Small intestine (tissue), 7 donors: ENCODE data around the gene TOLLIP. TPM values are rescaled to one million over a fixed set of nuclear protein-coding genes. Genes with fewer than 3 reads are reported as not detected.
"Not testable (repeated sequence)": the region's sequence is repeated elsewhere in the genome, so short reads cannot be mapped to it uniquely, and the experiment has no call there.

Experiments
- DNase-seq, 2 donors: peaks; one replicate each; pipeline versions ENCODE4 v3.0.0 to v3.0.0-alpha.2; 2013
- FAIRE-seq: peaks from 2 replicates; lab custom pipeline; 2012; peaks lifted over from hg19 to GRCh38; lab: Jason Lieb, UNC
- H3K27ac ChIP-seq, 3 donors: one replicate each; pipeline ENCODE4 v1.5.1; 2013; ENCODE audit warnings: low read length in 2 of 3, mild to moderate bottlenecking in 2 of 3, control low read depth in 1 of 3, inconsistent platforms in 1 of 3, low read depth in 1 of 3, moderate library complexity in 1 of 3
- H3K27me3 ChIP-seq, 3 donors: one replicate each; pipeline ENCODE4 v1.6.1; 2013; ENCODE audit warnings: low read length in 3 of 3, inconsistent platforms in 1 of 3; ENCODE audit not compliant: control insufficient read depth in 3 of 3, insufficient read depth in 3 of 3
- H3K36me3 ChIP-seq, 3 donors: one replicate each; pipeline ENCODE4 v1.6.1; 2013; ENCODE audit warnings: low read length in 3 of 3, inconsistent platforms in 1 of 3, low read depth in 1 of 3, mild to moderate bottlenecking in 1 of 3, moderate library complexity in 1 of 3; ENCODE audit not compliant: control insufficient read depth in 3 of 3, insufficient read depth in 2 of 3
- H3K4me1 ChIP-seq, 3 donors: one replicate each; pipeline ENCODE4 v1.6.1; 2013; ENCODE audit warnings: low read length in 2 of 3, inconsistent platforms in 1 of 3, low read depth in 1 of 3, mild to moderate bottlenecking in 1 of 3, moderate library complexity in 1 of 3; ENCODE audit not compliant: control insufficient read depth in 3 of 3, insufficient read depth in 2 of 3
- H3K4me3 ChIP-seq, 3 donors: one replicate each; pipeline ENCODE4 v1.5.1; 2013; ENCODE audit warnings: low read length in 3 of 3, control low read depth in 1 of 3, inconsistent platforms in 1 of 3, low read depth in 1 of 3, mild to moderate bottlenecking in 1 of 3, moderate library complexity in 1 of 3
- H3K9me3 ChIP-seq, 2 donors: one replicate each; pipeline ENCODE4 v1.6.1; 2013; ENCODE audit warnings: low read depth in 1 of 2, low read length in 1 of 2; ENCODE audit not compliant: control insufficient read depth in 2 of 2, insufficient read depth in 1 of 2
- WGBS, 3 donors: extraction: QIAGEN DNeasy Blood & Tissue Kit; methylation state at CpG; one replicate each; pipeline ENCODE4 v1.1.7; 2013; 5-methylcytosine and 5-hydroxymethylcytosine counted together
- polyA plus RNA-seq, 4 donors: library from polyadenylated mRNA; stranded (reverse) in 3 of 4; unstranded in 1 of 4; fragments of 200-250 nt in 3 of 4; fragments of 120-200 nt in 1 of 4; gene quantifications; one replicate each; pipeline versions ENCODE4 v1.2.1 to v1.2.3, GENCODE V29; 2013
- donor health status: healthy with polysubstance abuse.
- donor health status: control.
- donor health status: control.
- donor health status: Bipolar disorder and iron deficiency.
- donor health status: healthy.

TOLLIP gene
- polyA plus RNA-seq, 4 donors, result 33.1 to 57.0 (median 41.0) TPM

DNA sequence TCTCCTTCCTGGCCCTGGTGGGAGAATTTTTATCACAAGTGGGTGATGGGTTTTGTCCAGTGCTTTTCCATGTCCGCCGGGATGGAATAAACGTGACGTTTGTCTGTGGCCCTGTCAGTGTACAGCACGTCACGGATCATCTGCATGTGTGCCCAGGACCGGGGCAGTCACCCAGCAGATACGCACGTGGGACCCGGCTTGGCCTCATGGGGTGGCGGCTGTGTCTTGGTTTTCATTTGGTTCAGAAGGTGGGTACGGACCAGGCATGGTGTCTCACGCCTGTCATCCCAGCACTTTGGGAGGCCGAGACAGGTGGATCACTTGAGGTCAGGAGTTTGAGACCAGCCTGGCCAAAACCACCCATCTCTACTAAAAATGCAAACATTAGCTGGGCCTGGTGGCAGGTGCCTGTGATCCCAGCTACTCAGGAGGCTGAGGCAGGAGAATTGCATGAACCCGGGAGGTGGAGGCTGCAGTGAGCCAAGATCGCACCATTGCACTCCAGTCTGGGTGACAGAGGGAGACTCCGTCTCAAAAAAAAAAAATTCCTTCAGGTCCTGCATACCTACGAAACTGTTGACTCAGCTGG is 38.1 kb upstream of the TOLLIP start:
- not testable (repeated sequence) for H3K9me3 ChIP-seq, DNase-seq, H3K36me3 ChIP-seq, H3K4me1 ChIP-seq, H3K4me3 ChIP-seq, H3K27ac ChIP-seq, FAIRE-seq
- 86 to 93% (median 87%) methylated on average over 18 of the region's 18 CpGs for WGBS, 3 donors
- peaks cover 0 to 33% (median 0%) of the 10 kb centered on the region in 3 donors for H3K27me3 ChIP-seq

DNA sequence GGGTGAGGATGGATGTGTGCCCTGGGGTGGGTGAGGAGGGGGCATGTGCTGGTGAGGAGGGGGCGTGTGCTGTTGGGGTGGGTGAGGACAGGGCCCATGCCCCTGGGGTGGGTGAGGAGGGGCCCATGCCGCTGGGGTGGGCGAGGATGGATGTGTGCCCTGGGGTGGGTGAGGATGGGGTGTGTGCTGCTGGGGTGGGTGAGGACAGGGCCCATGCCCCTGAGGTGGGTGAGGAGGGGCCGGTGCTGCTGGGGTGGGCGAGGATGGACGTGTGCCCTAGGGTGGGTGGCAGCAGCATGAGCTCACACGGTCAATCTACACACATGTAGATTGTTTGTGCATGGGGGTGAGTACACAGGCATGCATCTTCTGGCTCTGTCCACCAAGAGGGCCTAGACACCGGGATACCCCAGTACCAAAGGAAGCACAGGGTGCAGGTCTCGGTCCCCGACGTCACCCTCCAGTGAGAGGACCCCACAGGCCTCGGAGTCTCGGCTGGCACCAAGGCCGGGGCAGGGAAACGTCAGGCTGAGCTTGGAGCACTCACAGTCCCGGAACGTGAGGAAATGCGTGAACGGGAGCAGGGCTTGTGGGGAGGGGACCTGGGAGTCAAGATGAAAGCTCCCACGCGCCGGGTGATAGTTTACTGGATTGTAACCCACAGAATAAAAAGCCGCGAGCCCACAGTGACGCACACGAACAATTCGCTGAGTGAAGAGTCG is 37.4 kb upstream of the TOLLIP start:
- Histone ChIP-seq H3K36me3 (no peaks in the 10 kb centered on the region), H3K27ac (no peak overlapping the region), H3K4me1 (no peaks in the 10 kb centered on the region), H3K27me3 (peaks cover 0 to 33% (median 0%) of the 10 kb centered on the region in 3 donors), H3K4me3 (no peak overlapping the region), H3K9me3 (no peaks in the 10 kb centered on the region)
- DNase-seq (no peak), FAIRE-seq (no peak)
- WGBS, 3 donors, result 83 to 92% (median 89%) methylated on average over 25 to 28 of the region's 28 CpGs

- WGBS, 3 donors, result 77 to 85% (median 79%) methylated on average over 25 to 28 of the region's 28 CpGs
- Histone ChIP-seq H3K27ac (no peak overlapping the region), H3K4me1 (no peaks in the 10 kb centered on the region), H3K36me3 (no peaks in the 10 kb centered on the region), H3K4me3 (no peak overlapping the region), H3K27me3 (peaks cover 0 to 32% (median 0%) of the 10 kb centered on the region in 3 donors), H3K9me3 (no peaks in the 10 kb centered on the region)
- FAIRE-seq (no peak), DNase-seq (no peak)
Observed at GRCh38 chr11:1345737-1346513, 36.5 kb upstream of the TOLLIP start.

GRCh38 chr11:1344056-1344635 is 34.7 kb upstream of the TOLLIP start:
- Histone ChIP-seq H3K27ac (no peak overlapping the region), H3K4me1 (no peaks in the 10 kb centered on the region), H3K36me3 (no peaks in the 10 kb centered on the region), H3K27me3 (peaks cover 0 to 17% (median 0%) of the 10 kb centered on the region in 3 donors), H3K4me3 (no peak overlapping the region), H3K9me3 (no peaks in the 10 kb centered on the region)
- 78 to 83% (median 79%) methylated on average over 26 of the region's 26 CpGs for WGBS, 3 donors
- DNase-seq (no peak), FAIRE-seq (no peak)

- H3K27ac ChIP-seq, result no peak overlapping the region
- H3K4me1 ChIP-seq, result no peaks in the 10 kb centered on the region
- no peaks in the 10 kb centered on the region for H3K36me3 ChIP-seq
- peaks cover 0 to 14% (median 0%) of the 10 kb centered on the region in 3 donors for H3K27me3 ChIP-seq
- H3K4me3 ChIP-seq, result no peak overlapping the region
- 71 to 77% (median 73%) methylated on average over 25 of the region's 25 CpGs for WGBS, 3 donors
- FAIRE-seq (no peak), DNase-seq (no peak)
- no peaks in the 10 kb centered on the region for H3K9me3 ChIP-seq
Observed at GRCh38 chr11:1343391-1344055, 34.1 kb upstream of the TOLLIP start.

DNA sequence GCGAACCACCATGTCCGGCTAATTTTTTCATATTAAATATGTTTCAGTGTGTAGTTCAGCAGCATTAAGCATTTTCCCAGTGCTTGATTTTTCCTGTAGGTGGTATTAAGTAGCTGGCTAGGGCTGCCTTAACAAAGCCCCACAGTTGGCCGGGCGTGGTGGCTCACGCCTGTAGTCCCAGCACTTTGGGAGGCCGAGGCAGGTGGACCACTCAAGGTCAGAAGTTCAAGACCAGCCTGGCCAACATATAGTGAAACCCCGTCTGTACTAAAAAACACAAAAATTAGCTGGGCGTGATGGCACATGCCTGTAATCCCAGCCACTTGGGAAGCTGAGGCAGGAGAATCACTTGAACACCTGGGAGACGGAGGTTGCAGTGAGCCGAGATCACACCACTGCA is 33.5 kb upstream of the TOLLIP start:
- Histone ChIP-seq H3K4me1 (no peaks in the 10 kb centered on the region), H3K4me3 (no peak overlapping the region), H3K9me3 (no peaks in the 10 kb centered on the region), H3K27me3 (peaks cover 0 to 14% (median 0%) of the 10 kb centered on the region in 3 donors), H3K36me3 (no peaks in the 10 kb centered on the region), H3K27ac (no peak overlapping the region)
- WGBS, 3 donors, result 73 to 88% (median 82%) methylated on average over 10 of the region's 10 CpGs
- FAIRE-seq (no peak), DNase-seq (no peak)

DNA sequence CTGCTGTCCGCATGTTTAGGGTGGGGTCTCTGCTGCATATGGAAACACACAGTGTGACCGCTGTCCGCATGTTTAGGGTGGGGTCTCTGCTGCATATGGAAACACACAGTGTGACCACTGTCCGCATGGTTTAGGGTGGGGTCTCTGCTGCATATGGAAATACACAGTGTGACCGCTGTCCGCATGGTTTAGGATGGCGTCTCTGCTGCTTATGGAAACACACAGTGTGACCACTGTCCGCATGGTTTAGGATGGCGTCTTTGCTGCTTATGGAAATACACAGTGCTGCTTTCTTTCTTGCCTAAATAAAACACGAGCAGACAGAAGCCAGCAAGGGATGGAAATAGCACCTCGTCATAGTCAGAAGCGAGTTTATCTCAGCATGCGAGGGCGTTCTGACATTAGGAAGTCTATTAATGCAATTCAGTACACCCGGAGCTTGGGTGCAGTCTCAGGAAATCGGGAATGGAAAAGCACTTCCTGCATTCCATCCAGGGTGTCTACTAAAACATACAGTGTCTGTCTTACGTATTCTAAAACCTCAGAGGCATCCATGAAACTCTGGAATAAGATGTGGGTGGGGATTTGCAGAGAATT is 32.6 kb upstream of the TOLLIP start:
- H3K36me3 ChIP-seq, result no peaks in the 10 kb centered on the region
- no peaks in the 10 kb centered on the region for H3K4me1 ChIP-seq
- no peak overlapping the region for H3K27ac ChIP-seq
- H3K4me3 ChIP-seq, result no peak overlapping the region
- no peaks in the 10 kb centered on the region for H3K9me3 ChIP-seq
- 33 to 43% (median 42%) methylated on average over 16 to 17 of the region's 17 CpGs for WGBS, 3 donors
- DNase-seq (peak in 1 of 2 donors; percentile 35), FAIRE-seq (no peak)
- peaks cover 0 to 14% (median 0%) of the 10 kb centered on the region in 3 donors for H3K27me3 ChIP-seq
